DMS79 treated with DMSO at 0.1 percent for 48 hours (cell line): ENCODE measurements around the gene PHYHIPL.

Experiments
- DNase-seq: peaks from one replicate; lab custom pipeline; 2025; lab: John Stamatoyannopoulos, UW

Gene PHYHIPL

GRCh38 chr10:59257224-59257623, 80.8 kb downstream of the PHYHIPL start:
- no peak for DNase-seq

- DNase-seq = no peak
Measured at GRCh38 chr10:59258890-59259289, 82.4 kb downstream of the PHYHIPL start.

DNA sequence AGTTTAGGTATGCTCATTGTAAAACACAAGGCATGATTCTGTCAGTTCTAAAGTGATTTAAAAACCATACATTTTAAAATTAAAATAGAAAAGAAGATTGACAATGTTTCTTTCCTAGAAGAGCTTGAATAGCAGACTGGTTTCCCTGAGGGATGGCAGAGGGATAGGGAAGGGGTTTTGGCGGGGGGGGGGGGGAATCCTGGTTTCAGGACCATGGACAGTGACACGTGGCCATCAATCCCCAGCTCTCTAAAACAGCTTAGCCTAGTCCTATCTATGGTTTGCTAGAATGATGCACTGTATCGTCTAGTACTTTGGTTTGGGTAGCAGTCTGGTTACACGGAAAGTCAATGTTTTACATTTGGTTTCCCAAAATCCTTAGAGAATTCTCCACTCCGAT, 88.7 kb downstream of the PHYHIPL start:
- no peak for DNase-seq

GRCh38 chr10:59266321-59266720, 89.9 kb downstream of the PHYHIPL start:
- no peak for DNase-seq

DNA sequence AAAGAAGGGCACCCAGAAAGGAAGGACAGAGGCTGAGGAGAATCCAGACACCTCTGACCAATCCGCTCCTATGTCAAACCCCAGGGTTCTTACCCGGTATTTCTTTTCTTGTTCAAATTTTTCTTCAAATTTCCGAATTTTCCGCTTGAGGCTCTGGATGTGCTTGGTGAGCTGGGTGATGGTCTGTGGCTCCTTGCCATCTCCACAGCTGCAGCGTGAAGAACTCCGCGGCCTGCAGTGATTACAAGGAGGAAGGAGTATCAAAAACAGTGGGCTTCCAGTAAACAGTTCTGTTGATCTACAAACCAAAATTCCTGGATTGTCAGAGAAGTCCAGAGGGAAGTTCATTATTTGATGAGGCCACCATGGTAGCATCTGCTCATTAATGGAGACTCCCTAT, 92.0 kb downstream of the PHYHIPL start:
- DNase-seq = no peak

DNA sequence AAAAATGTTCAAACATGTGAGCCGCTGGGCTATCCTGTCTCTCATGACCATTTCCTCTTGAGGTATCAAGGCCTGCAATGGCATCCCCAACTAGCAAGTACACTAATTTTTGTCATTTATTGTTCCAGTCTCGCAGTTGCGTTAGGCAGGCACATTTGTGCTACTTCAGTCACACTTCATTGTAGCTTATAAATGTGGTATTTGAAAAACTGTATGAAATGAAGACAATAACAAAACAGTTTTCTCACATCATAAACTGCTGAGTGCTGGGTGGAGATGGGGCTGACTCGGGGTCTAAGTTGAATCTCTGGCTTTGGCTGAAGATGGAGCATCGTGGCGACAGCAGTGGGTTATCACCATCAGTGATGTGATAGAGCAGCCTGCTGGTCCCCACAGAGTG, 93.2 kb downstream of the PHYHIPL start:
- no peak for DNase-seq

DNA sequence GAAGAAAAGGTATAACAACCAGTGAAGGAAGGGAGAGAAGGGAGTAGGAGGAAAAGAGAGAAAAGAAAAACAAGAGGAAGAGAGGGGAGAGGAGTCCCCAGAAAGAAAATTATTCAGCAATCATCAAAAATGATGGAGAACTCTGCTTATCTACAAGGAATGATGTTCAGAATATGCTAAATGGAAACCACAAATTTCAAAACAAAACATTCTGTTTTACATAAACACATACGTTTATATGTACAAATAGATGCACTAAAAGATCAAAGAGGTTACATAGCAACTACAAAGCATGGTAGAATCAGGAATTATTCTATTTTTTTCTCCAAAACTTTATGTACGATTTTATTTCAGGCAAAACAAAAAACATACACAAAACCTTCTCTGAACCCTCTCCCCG, 94.0 kb downstream of the PHYHIPL start:
- no peak for DNase-seq

GRCh38 chr10:59271160-59271559, 94.7 kb downstream of the PHYHIPL start:
- peak; percentile 71 for DNase-seq

GRCh38 chr10:59272061-59272460, 95.6 kb downstream of the PHYHIPL start:
- no peak for DNase-seq

- no peak for DNase-seq
Measured at GRCh38 chr10:59273445-59273844, 97.0 kb downstream of the PHYHIPL start.

DNA sequence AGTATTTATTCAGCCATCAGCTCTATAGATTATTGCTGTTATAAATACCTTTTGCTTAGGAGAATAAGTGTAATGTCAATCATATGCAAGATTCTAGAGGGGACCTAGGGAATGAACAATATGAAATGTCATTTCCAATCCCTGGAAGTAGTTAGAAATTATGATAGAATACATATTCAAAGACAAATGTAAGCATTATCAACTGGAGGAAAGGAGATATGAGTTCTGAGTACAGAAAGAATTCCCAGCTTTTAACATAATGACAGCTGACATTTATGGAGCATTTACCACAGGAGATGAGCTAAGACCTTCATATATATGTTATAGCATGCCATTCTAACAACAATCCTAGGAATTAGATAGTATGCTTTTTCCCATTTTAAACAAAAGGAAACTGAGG, 99.7 kb downstream of the PHYHIPL start:
- DNase-seq = no peak

DNA sequence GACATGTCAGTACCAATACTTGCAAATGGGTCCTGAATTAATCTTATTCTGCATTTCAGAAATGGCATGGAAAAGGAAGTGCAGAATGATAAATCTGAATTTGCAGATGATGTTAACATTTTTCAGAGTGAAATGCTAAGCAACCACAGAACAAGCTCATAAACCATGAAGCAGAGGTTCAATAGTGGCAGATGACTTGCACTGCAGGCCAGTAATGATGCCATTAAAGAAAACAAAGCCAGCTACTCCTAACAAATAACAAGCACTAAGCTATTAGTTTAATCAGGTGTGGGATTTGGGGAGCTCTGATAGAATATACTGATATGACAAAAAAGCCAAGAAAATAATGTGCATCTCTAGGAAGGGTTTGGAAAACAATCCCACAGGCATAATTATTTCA, 100.5 kb downstream of the PHYHIPL start:
- peak; percentile 11 for DNase-seq

DNA sequence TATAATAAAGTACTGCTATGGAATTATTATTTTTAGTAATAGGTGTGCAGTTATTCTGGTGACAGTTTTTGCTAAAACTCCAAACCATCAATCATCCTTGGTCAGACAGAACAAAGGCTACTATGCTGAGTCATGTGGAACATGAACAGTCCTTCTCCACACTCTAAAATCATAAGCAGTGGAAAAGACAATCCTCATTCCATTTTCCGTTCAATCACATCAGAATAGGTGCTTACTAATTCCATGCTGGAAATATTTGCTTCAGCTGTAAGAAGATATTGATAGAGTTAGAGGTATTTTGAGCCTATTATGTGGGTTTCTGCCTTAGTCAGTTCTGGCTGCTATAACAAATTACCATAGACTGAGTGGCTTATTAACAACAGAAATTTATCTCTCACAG, 103.0 kb downstream of the PHYHIPL start:
- no peak for DNase-seq

DNA sequence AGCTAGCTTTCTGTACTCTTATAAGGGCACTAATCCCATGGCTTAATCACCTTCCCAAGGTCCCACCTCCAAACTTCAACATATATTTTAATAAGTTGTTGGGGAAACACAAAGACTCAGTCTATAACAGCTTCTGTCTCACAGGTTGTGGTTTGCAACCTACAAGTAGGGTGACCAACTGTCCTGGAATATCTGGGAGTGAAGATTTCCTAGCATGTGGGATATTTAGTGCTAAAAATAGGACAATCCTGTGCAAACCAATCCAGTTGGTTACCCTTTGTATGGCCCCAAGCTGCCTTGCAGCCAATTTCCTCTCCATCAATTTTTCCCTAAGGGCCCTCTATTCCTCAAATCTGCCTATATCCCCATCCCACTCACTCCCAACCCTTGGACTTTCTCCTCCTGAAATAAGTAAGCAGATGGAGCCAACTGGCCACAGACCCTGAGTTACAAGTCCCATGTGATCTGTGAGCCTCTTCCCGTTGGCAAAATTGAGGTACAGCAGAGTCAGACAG, 103.6 kb downstream of the PHYHIPL start:
- no peak for DNase-seq

DNA sequence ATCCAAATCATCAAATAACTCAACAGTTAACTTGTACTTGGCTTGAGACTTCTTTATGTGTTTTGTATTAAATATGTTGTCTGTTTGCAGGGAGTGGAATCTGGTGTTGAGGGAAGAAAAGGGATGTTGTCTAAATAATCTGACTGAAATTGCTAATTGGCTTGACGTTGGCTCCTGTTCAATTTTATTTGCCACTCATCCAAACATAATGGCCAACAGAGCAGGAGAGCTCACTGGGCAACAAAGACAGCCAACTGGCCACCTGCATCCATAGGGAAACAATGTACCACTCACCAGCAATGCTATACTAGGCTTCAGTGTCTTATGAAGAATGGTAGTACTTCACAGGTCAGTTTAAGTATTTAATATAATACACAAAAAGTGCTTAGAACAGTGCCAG, 105.4 kb downstream of the PHYHIPL start:
- DNase-seq = no peak

DNA sequence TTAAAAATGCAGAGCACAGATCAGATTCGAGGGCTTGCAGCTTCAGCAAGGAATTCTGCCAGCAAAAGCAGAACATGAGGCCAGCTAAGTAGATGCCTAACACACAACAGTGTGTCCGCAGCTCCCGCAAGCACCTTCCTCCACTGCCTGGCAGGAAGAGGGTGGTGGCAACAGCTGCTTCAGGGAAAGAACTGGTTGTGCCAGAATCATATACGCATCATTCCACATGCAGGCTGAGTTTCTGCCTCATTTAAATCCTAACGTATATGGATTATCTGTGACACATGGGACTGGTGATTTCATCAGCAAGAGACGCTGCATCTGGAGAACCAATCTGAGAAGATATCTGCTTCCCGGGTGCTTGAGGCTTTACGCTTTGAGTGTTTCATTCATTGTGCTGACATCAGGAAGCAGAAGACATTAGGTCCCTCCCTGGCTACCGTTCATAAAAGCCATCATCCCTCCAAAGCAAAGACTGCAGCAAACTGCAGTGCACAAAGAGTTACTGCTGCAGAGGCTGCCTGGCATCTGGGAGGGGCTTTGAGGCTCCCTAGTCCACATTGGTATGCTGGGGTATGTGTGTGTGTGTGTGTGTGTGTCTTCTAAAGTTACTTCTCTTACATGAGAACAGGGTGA, 107.1 kb downstream of the PHYHIPL start:
- DNase-seq = peak; percentile 69

DNA sequence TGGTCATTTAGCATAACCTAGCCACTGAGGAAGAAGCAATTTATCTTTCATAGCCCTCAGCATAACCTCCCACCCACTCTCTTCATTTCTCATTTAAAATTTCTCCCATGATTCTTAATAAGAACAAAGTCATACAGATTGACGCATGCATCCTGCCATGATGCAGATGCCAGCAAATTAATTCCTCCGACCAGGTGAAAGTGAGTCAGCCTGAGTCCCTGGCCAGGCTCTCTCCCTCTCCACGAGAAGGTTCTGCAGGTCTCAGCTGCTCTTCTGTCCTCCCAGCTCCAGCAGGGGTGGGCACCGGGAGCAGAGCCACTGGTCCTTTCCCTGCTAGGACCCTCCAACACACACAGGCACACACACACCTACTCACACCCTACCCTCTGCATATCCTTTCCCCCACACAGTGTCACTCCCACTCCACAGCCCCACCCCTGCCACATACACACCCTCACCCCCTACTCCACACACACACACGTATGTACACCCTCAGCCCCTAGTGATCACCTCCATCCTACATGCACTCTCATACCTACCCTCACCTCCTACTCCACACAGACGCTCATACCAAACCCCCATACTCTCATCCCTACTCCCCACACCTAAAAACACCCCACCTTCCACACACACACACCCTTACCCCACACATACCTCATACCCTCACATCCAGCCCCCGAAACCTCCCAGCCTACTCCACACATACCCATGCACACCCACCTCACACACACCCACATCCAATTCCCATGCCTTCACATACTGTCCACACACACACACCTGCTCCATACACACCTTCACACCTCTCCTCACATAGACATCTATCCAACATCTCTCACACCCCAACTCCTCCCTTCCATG, 107.9 kb downstream of the PHYHIPL start:
- DNase-seq = no peak

DNA sequence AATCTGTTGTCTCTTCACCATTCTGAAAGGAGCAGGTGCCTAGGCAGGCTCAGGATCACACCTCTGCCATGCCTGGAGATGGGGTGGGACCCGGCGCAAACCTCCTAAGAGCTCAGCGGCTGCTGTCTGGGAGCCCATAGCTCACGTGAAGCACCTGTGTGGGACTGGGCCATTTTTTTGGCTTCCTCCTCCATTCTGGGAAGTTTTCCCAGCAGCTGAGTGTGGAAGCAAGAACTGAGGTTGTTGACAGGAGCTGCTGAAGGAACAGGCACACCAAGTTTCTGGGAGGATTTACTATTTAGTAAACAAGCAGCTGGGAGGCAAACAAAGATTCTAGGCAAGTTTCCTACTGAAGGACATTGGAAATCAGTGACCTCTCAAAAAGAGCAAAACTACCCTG, 108.6 kb downstream of the PHYHIPL start:
- no peak for DNase-seq

GRCh38 chr10:59285848-59286247, 109.4 kb downstream of the PHYHIPL start:
- no peak for DNase-seq

DNA sequence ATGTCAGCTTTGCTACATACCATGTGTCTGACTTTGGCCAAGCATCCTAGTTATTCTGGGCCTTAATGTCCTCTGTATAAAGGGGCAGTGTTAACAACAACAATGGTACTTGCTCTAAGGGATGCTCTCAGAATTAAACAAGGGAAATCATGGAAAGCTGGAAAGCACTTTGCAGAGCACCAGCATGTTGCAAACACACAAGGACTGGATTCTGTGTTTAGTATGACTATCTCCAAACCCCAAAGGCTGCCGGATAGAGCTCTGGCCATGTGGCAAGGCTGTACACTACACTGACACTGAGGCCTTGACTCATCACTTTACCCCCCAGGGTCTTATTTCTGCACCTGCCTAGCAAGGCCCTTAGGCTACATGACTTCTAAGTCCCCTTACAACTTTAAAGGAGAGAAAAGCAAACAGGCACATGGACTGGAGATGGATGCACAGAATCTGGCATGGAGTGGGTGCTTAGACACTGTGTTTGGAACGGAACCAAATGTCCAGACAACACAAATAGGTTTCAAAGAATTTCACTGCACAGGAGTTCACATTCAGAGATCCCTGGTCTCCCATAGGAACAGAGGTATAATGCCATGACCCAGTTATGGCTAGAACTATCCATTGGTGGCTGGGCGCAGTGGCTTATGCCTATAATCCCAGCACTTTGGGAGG, 111.3 kb downstream of the PHYHIPL start:
- DNase-seq = peak; percentile 4

DNA sequence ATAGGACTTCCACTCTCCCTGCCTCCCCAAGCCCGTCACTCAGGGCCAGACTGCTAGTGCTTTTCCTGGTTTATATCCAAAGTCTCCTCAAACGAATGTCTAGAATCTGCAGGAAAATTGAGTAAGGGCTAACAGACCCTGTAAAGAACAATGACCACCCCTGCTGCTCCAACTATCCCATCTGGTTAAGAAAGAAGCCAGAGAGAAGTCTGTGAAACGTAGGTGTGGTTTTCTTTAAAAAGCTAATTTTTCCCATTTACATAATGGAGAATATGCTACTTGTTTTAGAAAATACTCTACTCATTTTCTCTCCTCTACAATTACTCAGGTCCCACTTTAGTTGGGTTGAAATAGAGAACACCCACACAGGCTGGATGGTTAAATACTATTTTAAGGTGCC, 113.4 kb downstream of the PHYHIPL start:
- DNase-seq = no peak

DNA sequence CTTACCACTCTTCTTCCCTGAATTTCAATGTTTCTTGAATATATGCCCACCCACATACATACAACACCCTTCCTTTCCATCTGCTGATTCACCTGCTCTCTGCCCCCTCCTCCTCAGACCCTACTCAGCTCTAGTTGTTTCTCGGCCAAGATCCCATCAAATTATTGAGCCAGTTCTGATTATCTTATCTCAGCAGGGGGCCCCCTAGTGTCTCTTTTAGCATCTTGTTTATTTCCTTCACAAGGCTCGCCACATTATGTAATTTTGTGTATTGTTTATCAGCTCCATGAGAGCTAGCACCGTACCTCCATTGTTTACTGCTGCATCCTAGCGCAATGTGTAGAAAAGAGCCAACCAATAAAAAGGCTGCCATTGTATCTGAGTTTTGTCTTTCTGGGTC, 114.0 kb downstream of the PHYHIPL start:
- no peak for DNase-seq
